PC-9 (cell line): ENCODE results near the gene MAU2. TPM values are rescaled to one million over a fixed set of nuclear protein-coding genes. Genes with fewer than 3 reads are reported as not detected.

Experiments used
- BruUV-seq: library from RNA; stranded (reverse); fragments of 400-500 nt; replicated peaks from 2 replicates; lab custom pipeline; 2021; lab: Mats Ljungman, UMichigan
- CTCF ChIA-PET: fragments of 300-600 bp; sonication (Branson Sonifier 250); formaldehyde crosslinking; loops from one replicate; lab custom pipeline; 2022; ENCODE audit warnings: antibody characterized with exemption; lab: Charles Lee
- POLR2A ChIA-PET: fragments of 300-600 bp; sonication (Branson Sonifier 250); formaldehyde crosslinking; loops from one replicate; lab custom pipeline; 2022; ENCODE audit warnings: antibody characterized with exemption; ENCODE audit not compliant: unreplicated experiment; lab: Charles Lee
- DNase-seq, 2 experiments: peaks; one replicate each; pipeline versions ENCODE4 v3.0.0 to v3.0.0-alpha.2; 2015 to 2022; ENCODE audit warnings: mixed read lengths in 1 of 2
- H2AFZ ChIP-seq: fragments of 200-600 bp; sonication (generic); 2 replicates; pipeline ENCODE4 v1.8.1; 2017; ENCODE audit warnings: antibody characterized with exemption
- H3F3A ChIP-seq: fragments of 200-600 bp; sonication (generic); 2 replicates; pipeline ENCODE4 v1.8.1; 2017; ENCODE audit warnings: antibody characterized with exemption, mild to moderate bottlenecking, low read depth; ENCODE audit not compliant: insufficient read depth
- H3K27ac ChIP-seq: fragments of 200-600 bp; sonication (generic); 2 replicates; pipeline ENCODE4 v1.6.1; 2016; ENCODE audit warnings: mixed run types
- H3K27me3 ChIP-seq: fragments of 200-600 bp; sonication (generic); 2 replicates; pipeline ENCODE4 v1.6.1; 2016; ENCODE audit warnings: low read depth, mixed run types; ENCODE audit not compliant: insufficient read depth
- H3K36me3 ChIP-seq: fragments of 200-600 bp; sonication (generic); 2 replicates; pipeline ENCODE4 v1.6.1; 2016; ENCODE audit warnings: low read depth, mixed run types
- H3K4me1 ChIP-seq: fragments of 200-600 bp; sonication (generic); replicated peaks from 2 replicates; pipeline ENCODE4 v1.6.1; 2016; ENCODE audit warnings: mixed run types; ENCODE audit not compliant: insufficient read depth
- H3K4me2 ChIP-seq: fragments of 200-600 bp; sonication (generic); 2 replicates; pipeline ENCODE4 v1.6.1; 2017; ENCODE audit warnings: mixed run types
- H3K4me3 ChIP-seq: fragments of 200-600 bp; sonication (generic); 2 replicates; pipeline ENCODE4 v1.6.1; 2016; ENCODE audit warnings: mixed run types
- H3K79me2 ChIP-seq: fragments of 200-600 bp; sonication (generic); 2 replicates; pipeline ENCODE4 v1.6.1; 2017; ENCODE audit warnings: low read depth, mixed run types
- H3K9me2 ChIP-seq: fragments of 200-600 bp; sonication (generic); 2 replicates; pipeline ENCODE4 v1.8.1; 2017; ENCODE audit warnings: mild to moderate bottlenecking; ENCODE audit not compliant: insufficient read depth
- H3K9me3 ChIP-seq: fragments of 200-600 bp; sonication (generic); 2 replicates; pipeline ENCODE4 v1.8.1; 2016; ENCODE audit warnings: low read depth; ENCODE audit not compliant: insufficient read depth
- H4K20me1 ChIP-seq: fragments of 200-600 bp; sonication (generic); 2 replicates; pipeline ENCODE4 v1.8.1; 2017; ENCODE audit not compliant: insufficient read depth
- EZH2 ChIP-seq: fragments of 200-600 bp; sonication (generic); IDR thresholded peaks from 2 replicates; pipeline ENCODE4 v1.8.0; 2017; ENCODE audit warnings: antibody characterized with exemption, low read depth
- intact Hi-C: fragments of 100-400 bp; cut with micrococcal nuclease; formaldehyde crosslinking; loops from one replicate; pipeline ENCODE4 v1.10.0; 2022; ENCODE audit not compliant: unreplicated experiment
- total RNA-seq: library from RNA; stranded (reverse); gene quantifications from 2 replicates; pipeline ENCODE4 v1.2.3, GENCODE V29; 2021
- TF ChIP-seq, protein P1 (sequence below): fragments of 200-600 bp; sonication (generic); conservative IDR thresholded peaks from 2 replicates; pipeline ENCODE4 v1.6.1; 2017; ENCODE audit warnings: mixed run types, antibody characterized with exemption, mild to moderate bottlenecking, moderate library complexity

Gene MAU2
- total RNA-seq, 1 experiment from 2014 or later, result 46.1 TPM

DNA sequence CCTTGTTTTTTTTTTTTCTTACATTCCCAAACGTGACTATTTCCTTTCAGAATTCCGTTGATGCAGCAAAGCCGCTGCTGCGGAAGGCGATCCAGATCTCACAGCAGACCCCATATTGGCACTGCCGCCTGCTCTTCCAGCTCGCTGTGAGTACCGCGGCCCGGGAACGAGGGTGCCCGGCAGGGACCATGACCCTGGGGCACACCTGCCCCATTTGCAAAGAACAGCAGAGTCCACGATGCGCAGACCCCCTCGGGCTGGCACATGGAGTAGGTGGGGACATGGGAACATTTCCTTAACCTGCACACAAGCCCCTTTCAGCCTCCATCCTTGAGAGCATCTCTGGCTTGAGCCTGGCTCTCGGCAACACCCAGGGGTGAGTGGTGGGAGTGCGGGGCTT lies 16.5 kb downstream of the MAU2 start:
- H3K27ac ChIP-seq, result no peak overlapping the region
- peaks cover 14% of the 10 kb centered on the region for H3K36me3 ChIP-seq
- peaks cover 25% of the 10 kb centered on the region for H4K20me1 ChIP-seq
- intact Hi-C loops, result no loop called here
- H3K27me3 ChIP-seq, result no peaks in the 10 kb centered on the region
- TF ChIP-seq, protein P1, sequence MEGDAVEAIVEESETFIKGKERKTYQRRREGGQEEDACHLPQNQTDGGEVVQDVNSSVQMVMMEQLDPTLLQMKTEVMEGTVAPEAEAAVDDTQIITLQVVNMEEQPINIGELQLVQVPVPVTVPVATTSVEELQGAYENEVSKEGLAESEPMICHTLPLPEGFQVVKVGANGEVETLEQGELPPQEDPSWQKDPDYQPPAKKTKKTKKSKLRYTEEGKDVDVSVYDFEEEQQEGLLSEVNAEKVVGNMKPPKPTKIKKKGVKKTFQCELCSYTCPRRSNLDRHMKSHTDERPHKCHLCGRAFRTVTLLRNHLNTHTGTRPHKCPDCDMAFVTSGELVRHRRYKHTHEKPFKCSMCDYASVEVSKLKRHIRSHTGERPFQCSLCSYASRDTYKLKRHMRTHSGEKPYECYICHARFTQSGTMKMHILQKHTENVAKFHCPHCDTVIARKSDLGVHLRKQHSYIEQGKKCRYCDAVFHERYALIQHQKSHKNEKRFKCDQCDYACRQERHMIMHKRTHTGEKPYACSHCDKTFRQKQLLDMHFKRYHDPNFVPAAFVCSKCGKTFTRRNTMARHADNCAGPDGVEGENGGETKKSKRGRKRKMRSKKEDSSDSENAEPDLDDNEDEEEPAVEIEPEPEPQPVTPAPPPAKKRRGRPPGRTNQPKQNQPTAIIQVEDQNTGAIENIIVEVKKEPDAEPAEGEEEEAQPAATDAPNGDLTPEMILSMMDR, result no peak
- no peak for TF ChIP-seq EZH2
- no TSS peak for BruUV-seq
- ChIA-PET CTCF (interaction anchor here (0.6 kb wide), 1 partner anchor 10 kb away, joined by 5 read pairs; no protein-coding TSS in a partner anchor), POLR2A (no interaction called here)
- H2AFZ ChIP-seq, result no peak overlapping the region
- H3K4me2 ChIP-seq, result no peak overlapping the region
- no peak for DNase-seq
- H3K4me3 ChIP-seq, result no peak overlapping the region
- no peaks in the 10 kb centered on the region for H3K79me2 ChIP-seq
- H3K4me1 ChIP-seq, result no peaks in the 10 kb centered on the region
- no peaks in the 10 kb centered on the region for H3K9me2 ChIP-seq
- no peaks in the 10 kb centered on the region for H3K9me3 ChIP-seq
- peaks cover 2% of the 10 kb centered on the region; the same call in 1 of the 2 replicates for H3F3A ChIP-seq

DNA sequence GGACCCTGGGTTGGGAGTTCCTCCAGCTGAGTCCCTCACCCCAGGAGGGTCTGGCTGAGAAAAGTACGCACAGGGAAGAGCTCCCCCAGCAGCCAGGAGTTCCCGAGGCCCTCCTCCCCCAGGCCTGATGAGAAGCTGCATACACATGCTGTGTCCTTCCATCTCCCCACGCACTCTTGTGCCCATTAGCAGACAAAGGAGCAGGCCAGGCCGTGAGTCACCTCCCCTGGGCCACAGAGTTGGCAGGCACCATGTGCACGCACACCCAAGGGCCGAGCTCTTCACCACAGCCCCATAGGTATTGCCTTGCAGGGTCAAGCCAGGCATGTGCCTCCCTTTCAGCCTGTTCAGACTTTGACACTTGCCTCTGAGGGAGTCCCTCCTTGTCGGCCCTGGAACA lies 17.5 kb downstream of the MAU2 start:
- POLR2A ChIA-PET, result no interaction called here
- CTCF ChIA-PET, result no interaction called here
- H3K79me2 ChIP-seq, result no peaks in the 10 kb centered on the region
- H3K4me3 ChIP-seq, result no peak overlapping the region
- H3K4me2 ChIP-seq, result no peak overlapping the region
- peaks cover 16% of the 10 kb centered on the region for H3K36me3 ChIP-seq
- H2AFZ ChIP-seq, result no peak overlapping the region
- intact Hi-C loops, result no loop called here
- no peak for TF ChIP-seq EZH2
- TF ChIP-seq, protein P1, result no peak
- H4K20me1 ChIP-seq, result peaks cover 31% of the 10 kb centered on the region
- H3F3A ChIP-seq, result peaks cover 5% of the 10 kb centered on the region; the same call in 1 of the 2 replicates
- no peaks in the 10 kb centered on the region for H3K9me3 ChIP-seq
- no peaks in the 10 kb centered on the region for H3K27me3 ChIP-seq
- DNase-seq, result no peak
- no peaks in the 10 kb centered on the region for H3K9me2 ChIP-seq
- BruUV-seq, result no TSS peak
- no peak overlapping the region for H3K27ac ChIP-seq
- H3K4me1 ChIP-seq, result no peaks in the 10 kb centered on the region

- H3K27me3 ChIP-seq, result no peaks in the 10 kb centered on the region
- no peaks in the 10 kb centered on the region for H3K9me3 ChIP-seq
- POLR2A ChIA-PET, result no interaction called here
- DNase-seq, result no peak
- no peak overlapping the region for H3K4me3 ChIP-seq
- H3K79me2 ChIP-seq, result no peaks in the 10 kb centered on the region
- H4K20me1 ChIP-seq, result peaks cover 18% of the 10 kb centered on the region
- CTCF ChIA-PET, result no interaction called here
- TF ChIP-seq, protein P1, result no peak
- TF ChIP-seq EZH2, result no peak
- peaks cover 5% of the 10 kb centered on the region; the same call in 1 of the 2 replicates for H3F3A ChIP-seq
- no peaks in the 10 kb centered on the region for H3K4me1 ChIP-seq
- H3K4me2 ChIP-seq, result no peak overlapping the region
- H3K27ac ChIP-seq, result no peak overlapping the region
- intact Hi-C loops, result no loop called here
- no TSS peak for BruUV-seq
- no peak overlapping the region for H2AFZ ChIP-seq
- H3K9me2 ChIP-seq, result no peaks in the 10 kb centered on the region
- H3K36me3 ChIP-seq, result peaks cover 27% of the 10 kb centered on the region
Observed at GRCh38 chr19:19341026-19341425, 20.4 kb downstream of the MAU2 start.
